Epithelial cell of proximal tubule (primary cell): ENCODE data around the gene LRRC3C. TPM values are rescaled to one million over a fixed set of nuclear protein-coding genes. Genes with fewer than 3 reads are reported as not detected.

Experiments used
- DNase-seq: peaks from one replicate; pipeline ENCODE4 v3.0.0-alpha.2; 2011; ENCODE audit warnings: low read depth
- H3K4me3 ChIP-seq: 2 replicates; pipeline ENCODE4 v1.5.1; 2011; ENCODE audit warnings: low read depth, mild to moderate bottlenecking, low read length
- CTCF ChIP-seq: conservative IDR thresholded peaks from 2 replicates; pipeline ENCODE4 v1.5.1; 2012; ENCODE audit warnings: low read depth, mild to moderate bottlenecking, low read length
- total RNA-seq: library from RNA; depleted of rRNA; stranded (reverse); fragments of >200 nt; gene quantifications from 2 replicates; pipeline ENCODE4 v1.2.3, GENCODE V29; 2015

LRRC3C gene
- total RNA-seq, 1 donor from 2014 or later = not detected

DNA sequence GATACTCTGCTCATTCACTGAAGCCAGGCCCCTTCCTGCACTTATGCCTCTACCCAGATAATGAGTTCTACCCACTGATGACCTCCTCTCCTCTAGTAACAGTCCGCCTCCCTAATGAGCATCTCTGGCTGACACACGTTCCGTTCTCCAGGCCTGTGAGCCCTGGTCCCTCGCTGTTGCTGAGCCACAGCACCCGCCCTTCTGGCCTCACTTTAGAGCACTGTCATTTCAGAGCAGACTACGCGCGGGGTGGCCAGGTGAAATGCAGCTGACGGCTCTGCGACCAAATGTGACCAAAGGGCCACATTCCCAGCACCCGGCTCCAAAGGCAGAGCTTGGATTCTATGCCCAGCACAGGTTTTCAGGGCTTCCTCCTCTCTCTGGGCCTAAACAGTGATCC is 66.9 kb downstream of the LRRC3C start:
- DNase-seq = no peak
- no peak overlapping the region for H3K4me3 ChIP-seq
- TF ChIP-seq CTCF = no peak

Other genes with a start within 250 kb of the LRRC3C start
- gene PGAP3, start 239.7 kb upstream of the LRRC3C start, total RNA-seq = 6.1 and 11.2 TPM in 2 replicates
- gene ERBB2, start 227.7 kb upstream of the LRRC3C start, total RNA-seq = 29.4 and 53.3 TPM in 2 replicates
- 64.0 and 95.7 TPM in 2 replicates for gene MIEN1, start 197.2 kb upstream of the LRRC3C start, total RNA-seq
- gene GRB7, start 189.8 kb upstream of the LRRC3C start, total RNA-seq = 20.1 and 42.0 TPM in 2 replicates
- 0.07 TPM in 1 of 2 replicates, not detected in the other for gene IKZF3, start 63.4 kb upstream of the LRRC3C start, total RNA-seq
- gene ZPBP2, start 59.5 kb upstream of the LRRC3C start, total RNA-seq = not detected in 2 replicates
- 3.2 and 3.3 TPM in 2 replicates for gene GSDMB, start 9.1 kb upstream of the LRRC3C start, total RNA-seq
- 23.3 and 35.6 TPM in 2 replicates for gene ORMDL3, start 131 bp upstream of the LRRC3C start, total RNA-seq
- gene GSDMA, start 35.3 kb downstream of the LRRC3C start, total RNA-seq = 0.23 TPM in 1 of 2 replicates, not detected in the other
- gene PSMD3, start 53.1 kb downstream of the LRRC3C start, total RNA-seq = 106 and 191 TPM in 2 replicates
- not detected in 2 replicates for gene CSF3, start 87.7 kb downstream of the LRRC3C start, total RNA-seq
- gene MED24, start 126.7 kb downstream of the LRRC3C start, total RNA-seq = 90.0 and 98.6 TPM in 2 replicates
- 3.8 and 5.4 TPM in 2 replicates for gene THRA, start 135.2 kb downstream of the LRRC3C start, total RNA-seq
- 0.40 and 1.2 TPM in 2 replicates for gene NR1D1, start 172.9 kb downstream of the LRRC3C start, total RNA-seq
- 44.5 and 59.3 TPM in 2 replicates for gene MSL1, start 194.2 kb downstream of the LRRC3C start, total RNA-seq
- 40.9 and 58.9 TPM in 2 replicates for gene CASC3, start 212.8 kb downstream of the LRRC3C start, total RNA-seq
- 2.1 and 2.8 TPM in 2 replicates for gene RAPGEFL1, start 249.7 kb downstream of the LRRC3C start, total RNA-seq